GM18498 (cell line): ENCODE data around the gene SLC25A26.
"Not testable (repeated sequence)": the region's sequence is repeated elsewhere in the genome, so short reads cannot be mapped to it uniquely, and the experiment has no call there.

Experiments used
- ATAC-seq: cut with Tn5 transposase; IDR thresholded peaks from one replicate; pipeline ENCODE4 v1.9.1; 2021; ENCODE audit warnings: mild to moderate bottlenecking, moderate library complexity; ENCODE audit not compliant: unreplicated experiment

Gene SLC25A26

GRCh38 chr3:66226093-66226492, 5.3 kb downstream of the SLC25A26 start:
- ATAC-seq = not testable (repeated sequence)

- ATAC-seq = no peak
Measured at GRCh38 chr3:66227051-66227450, 6.2 kb downstream of the SLC25A26 start.

- ATAC-seq = no peak
Measured at GRCh38 chr3:66227915-66228314, 7.1 kb downstream of the SLC25A26 start.

GRCh38 chr3:66228707-66229106, 7.9 kb downstream of the SLC25A26 start:
- ATAC-seq = no peak

GRCh38 chr3:66229931-66230330, 9.1 kb downstream of the SLC25A26 start:
- ATAC-seq = no peak

GRCh38 chr3:66233033-66233432, 12.2 kb downstream of the SLC25A26 start:
- ATAC-seq = no peak

GRCh38 chr3:66236281-66236680, 15.5 kb downstream of the SLC25A26 start:
- no peak for ATAC-seq

GRCh38 chr3:66237552-66237951, 16.8 kb downstream of the SLC25A26 start:
- ATAC-seq = no peak

- no peak for ATAC-seq
Measured at GRCh38 chr3:66239513-66240123, 18.8 kb downstream of the SLC25A26 start.

- no peak for ATAC-seq
Measured at GRCh38 chr3:66241466-66241865, 20.7 kb downstream of the SLC25A26 start.

GRCh38 chr3:66242788-66243464, 22.1 kb downstream of the SLC25A26 start:
- no peak for ATAC-seq

- no peak for ATAC-seq
Measured at GRCh38 chr3:66248641-66249040, 27.8 kb downstream of the SLC25A26 start.

GRCh38 chr3:66253790-66254620, 33.2 kb downstream of the SLC25A26 start:
- no peak for ATAC-seq

- ATAC-seq = no peak
Measured at GRCh38 chr3:66255865-66256264, 35.1 kb downstream of the SLC25A26 start.

GRCh38 chr3:66256806-66257205, 36.0 kb downstream of the SLC25A26 start:
- no peak for ATAC-seq

GRCh38 chr3:66259566-66260255, 38.9 kb downstream of the SLC25A26 start:
- no peak for ATAC-seq

GRCh38 chr3:66260431-66260830, 39.6 kb downstream of the SLC25A26 start:
- ATAC-seq = no peak

- ATAC-seq = no peak
Measured at GRCh38 chr3:66261355-66261754, 40.6 kb downstream of the SLC25A26 start.

- ATAC-seq = no peak
Measured at GRCh38 chr3:66265649-66266048, 44.8 kb downstream of the SLC25A26 start.

GRCh38 chr3:66266551-66266950, 45.8 kb downstream of the SLC25A26 start:
- no peak for ATAC-seq

- no peak for ATAC-seq
Measured at GRCh38 chr3:66267031-66267430, 46.2 kb downstream of the SLC25A26 start.
